Measurements from ENCODE around the gene CD9.
"Not testable (repeated sequence)": the region's sequence is repeated elsewhere in the genome, so short reads cannot be mapped to it uniquely, and the experiment has no call there.

Gene CD9

GRCh38 chr12:6199531-6200255, 507 bp upstream of the CD9 start:
- no peak for DNase-seq (ENCODE audit: low read depth)

- DNase-seq (ENCODE audit: low read depth): no peak
These were observed 1.0 kb downstream of the CD9 start for GRCh38 chr12:6201213-6201608.

GRCh38 chr12:6201826-6202225, 1.6 kb downstream of the CD9 start:
- no peak for DNase-seq (ENCODE audit: low read depth)

GRCh38 chr12:6202304-6202703, 2.1 kb downstream of the CD9 start:
- no peak for DNase-seq (ENCODE audit: low read depth)

- DNase-seq (ENCODE audit: low read depth): no peak
These were observed 2.6 kb downstream of the CD9 start for GRCh38 chr12:6202846-6203245.

- no peak for DNase-seq (ENCODE audit: low read depth)
These were observed 3.4 kb downstream of the CD9 start for GRCh38 chr12:6203601-6204000.

GRCh38 chr12:6204533-6205143, 4.4 kb downstream of the CD9 start:
- DNase-seq (ENCODE audit: low read depth): no peak

GRCh38 chr12:6205144-6205539, 4.9 kb downstream of the CD9 start:
- no peak for DNase-seq (ENCODE audit: low read depth)

GRCh38 chr12:6205761-6206160, 5.6 kb downstream of the CD9 start:
- no peak for DNase-seq (ENCODE audit: low read depth)

- no peak for DNase-seq (ENCODE audit: low read depth)
These were observed 6.1 kb downstream of the CD9 start for GRCh38 chr12:6206327-6206726.

GRCh38 chr12:6207259-6207925, 7.2 kb downstream of the CD9 start:
- DNase-seq (ENCODE audit: low read depth): no peak

GRCh38 chr12:6208130-6208529, 7.9 kb downstream of the CD9 start:
- DNase-seq (ENCODE audit: low read depth): no peak

GRCh38 chr12:6209428-6209827, 9.2 kb downstream of the CD9 start:
- not testable (repeated sequence) for DNase-seq (ENCODE audit: low read depth)

GRCh38 chr12:6211421-6211869, 11.2 kb downstream of the CD9 start:
- DNase-seq (ENCODE audit: low read depth): no peak

- DNase-seq (ENCODE audit: low read depth): no peak
These were observed 11.9 kb downstream of the CD9 start for GRCh38 chr12:6212086-6212485.

- DNase-seq (ENCODE audit: low read depth): no peak
These were observed 13.8 kb downstream of the CD9 start for GRCh38 chr12:6213969-6214368.

- no peak for DNase-seq (ENCODE audit: low read depth)
These were observed 14.4 kb downstream of the CD9 start for GRCh38 chr12:6214633-6215032.

- DNase-seq (ENCODE audit: low read depth): no peak
These were observed 15.1 kb downstream of the CD9 start for GRCh38 chr12:6215120-6215807.

GRCh38 chr12:6215932-6216494, 15.8 kb downstream of the CD9 start:
- no peak for DNase-seq (ENCODE audit: low read depth)

- no peak for DNase-seq (ENCODE audit: low read depth)
These were observed 16.4 kb downstream of the CD9 start for GRCh38 chr12:6216581-6216980.

GRCh38 chr12:6218347-6218925, 18.2 kb downstream of the CD9 start:
- no peak for DNase-seq (ENCODE audit: low read depth)

- no peak for DNase-seq (ENCODE audit: low read depth)
These were observed 19.8 kb downstream of the CD9 start for GRCh38 chr12:6219980-6220379.
